IPS-NIHi7 (cell line): ENCODE measurements around the gene TP53I11.

Experiments used
- DNase-seq: peaks from one replicate; pipeline ENCODE4 v3.0.0; 2012; ENCODE audit warnings: mixed read lengths; ENCODE audit errors: extremely low spot score

Gene TP53I11

GRCh38 chr11:44913502-44913901, 37.2 kb downstream of the TP53I11 start:
- no peak for DNase-seq

GRCh38 chr11:44912270-44912987, 38.3 kb downstream of the TP53I11 start:
- DNase-seq: peak; percentile 67

GRCh38 chr11:44911029-44911814, 39.5 kb downstream of the TP53I11 start:
- DNase-seq: peak; percentile 88

GRCh38 chr11:44910591-44910990, 40.1 kb downstream of the TP53I11 start:
- no peak for DNase-seq

GRCh38 chr11:44909557-44909956, 41.1 kb downstream of the TP53I11 start:
- no peak for DNase-seq

- DNase-seq: no peak
Observed at GRCh38 chr11:44906649-44907048, 44.0 kb downstream of the TP53I11 start.

- DNase-seq: peak; percentile 31
Observed at GRCh38 chr11:44905131-44905866, 45.4 kb downstream of the TP53I11 start.

- DNase-seq: no peak
Observed at GRCh38 chr11:44904261-44905020, 46.2 kb downstream of the TP53I11 start.

GRCh38 chr11:44903518-44903917, 47.2 kb downstream of the TP53I11 start:
- no peak for DNase-seq

- DNase-seq: peak; percentile 29
Observed at GRCh38 chr11:44903035-44903434, 47.6 kb downstream of the TP53I11 start.

- DNase-seq: no peak
Observed at GRCh38 chr11:44901786-44902185, 48.9 kb downstream of the TP53I11 start.

- no peak for DNase-seq
Observed at GRCh38 chr11:44901120-44901633, 49.5 kb downstream of the TP53I11 start.

GRCh38 chr11:44899959-44900358, 50.7 kb downstream of the TP53I11 start:
- peak; percentile 75 for DNase-seq

GRCh38 chr11:44893846-44894617, 56.7 kb downstream of the TP53I11 start:
- peak; percentile 92 for DNase-seq

- DNase-seq: no peak
Observed at GRCh38 chr11:44893308-44893822, 57.3 kb downstream of the TP53I11 start.

- DNase-seq: no peak
Observed at GRCh38 chr11:44892843-44893242, 57.8 kb downstream of the TP53I11 start.

GRCh38 chr11:44889266-44889665, 61.4 kb downstream of the TP53I11 start:
- DNase-seq: no peak

GRCh38 chr11:44887636-44888035, 63.0 kb downstream of the TP53I11 start:
- DNase-seq: peak; percentile 58

- no peak for DNase-seq
Observed at GRCh38 chr11:44886790-44887140, 63.9 kb downstream of the TP53I11 start.
